Vagina (tissue), 2 donors: ENCODE measurements around the gene ADGRG7. TPM values are rescaled to one million over a fixed set of nuclear protein-coding genes. Genes with fewer than 3 reads are reported as not detected.
"Not testable (repeated sequence)": the region's sequence is repeated elsewhere in the genome, so short reads cannot be mapped to it uniquely, and the experiment has no call there.

Experiments used
- DNase-seq, 2 donors: peaks; one replicate each; pipeline ENCODE4 v3.0.0-alpha.2; 2017; ENCODE audit errors: extremely low spot score in 2 of 2
- H3K27ac ChIP-seq: fragments of 200-600 bp; sonication (generic); one replicate; pipeline ENCODE4 v1.5.1; 2019
- H3K27me3 ChIP-seq: fragments of 200-600 bp; sonication (generic); one replicate; pipeline ENCODE4 v1.5.1; 2019
- H3K36me3 ChIP-seq, 2 donors: fragments of 200-600 bp; sonication (generic); one replicate each; pipeline ENCODE4 v1.5.1; 2017 to 2019
- H3K4me1 ChIP-seq: fragments of 200-600 bp; sonication (generic); one replicate; pipeline ENCODE4 v1.5.1; 2019
- H3K4me3 ChIP-seq, 2 donors: fragments of 200-600 bp; sonication (generic); 1 replicate in 1 of 2; 2 replicates in 1 of 2; pipeline ENCODE4 v1.5.1; 2016 to 2019
- H3K9me3 ChIP-seq: fragments of 200-600 bp; sonication (generic); one replicate; pipeline ENCODE4 v1.5.1; 2019
- POLR2A ChIP-seq, 2 donors: fragments of 450-650 bp; IDR thresholded peaks; one replicate each; pipeline ENCODE4 v1.6.1; 2017; ENCODE audit warnings: antibody characterized with exemption in 2 of 2, mild to moderate bottlenecking in 2 of 2, moderate library complexity in 2 of 2
- POLR2AphosphoS5 ChIP-seq, 2 donors: sonication (generic); formaldehyde crosslinking; IDR thresholded peaks; one replicate each; pipeline ENCODE4 v1.9.0; 2017; ENCODE audit warnings: antibody characterized with exemption in 2 of 2, mild to moderate bottlenecking in 2 of 2, low read depth in 1 of 2; ENCODE audit not compliant: insufficient read depth in 1 of 2
- intact Hi-C: fragments of 100-400 bp; cut with DNase I; formaldehyde crosslinking; loops from one replicate; pipeline ENCODE4 v1.15.1; 2023
- total RNA-seq: library from RNA; depleted of rRNA; stranded (reverse); fragments of >200 nt; gene quantifications from one replicate; pipeline ENCODE4 v1.2.3, GENCODE V29; 2016
- TF ChIP-seq, protein P1 (sequence below), 3 experiments: fragments of 450-650 bp in 2 of 3; fragments of 200-600 bp in 1 of 3; sonication (generic) in 1 of 3; IDR thresholded peaks; one replicate each; pipeline ENCODE4 v1.5.1; 2017 to 2019; ENCODE audit warnings: antibody characterized with exemption in 3 of 3, mild to moderate bottlenecking in 2 of 3, moderate library complexity in 2 of 3

The ADGRG7 gene
- total RNA-seq, 1 donor from 2014 or later = not detected

DNA sequence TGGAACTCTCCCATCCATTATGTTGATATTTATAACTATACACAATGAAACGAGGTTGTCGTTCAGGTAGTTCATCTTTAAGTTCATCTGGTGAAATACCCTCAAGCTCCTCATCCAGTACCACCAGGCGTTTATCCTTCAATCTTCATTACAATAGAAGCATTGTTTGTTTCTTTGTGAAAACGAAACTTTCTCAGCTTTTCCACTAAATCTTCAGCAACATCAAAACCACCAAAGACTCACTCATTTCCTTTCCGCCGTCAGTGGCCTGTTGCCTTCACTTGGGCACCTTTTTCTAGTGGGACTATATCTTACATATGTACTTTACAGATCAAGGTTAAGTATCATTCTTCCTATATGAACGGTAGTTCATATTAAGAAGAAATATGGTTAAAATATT is 55.8 kb downstream of the ADGRG7 start:
- Histone ChIP-seq H3K36me3 (no peaks in the 10 kb centered on the region), H3K9me3 (no peaks in the 10 kb centered on the region), H3K4me3 (no peak overlapping the region), H3K27me3 (no peaks in the 10 kb centered on the region), H3K27ac (no peak overlapping the region), H3K4me1 (no peaks in the 10 kb centered on the region)
- TF ChIP-seq, protein P1, sequence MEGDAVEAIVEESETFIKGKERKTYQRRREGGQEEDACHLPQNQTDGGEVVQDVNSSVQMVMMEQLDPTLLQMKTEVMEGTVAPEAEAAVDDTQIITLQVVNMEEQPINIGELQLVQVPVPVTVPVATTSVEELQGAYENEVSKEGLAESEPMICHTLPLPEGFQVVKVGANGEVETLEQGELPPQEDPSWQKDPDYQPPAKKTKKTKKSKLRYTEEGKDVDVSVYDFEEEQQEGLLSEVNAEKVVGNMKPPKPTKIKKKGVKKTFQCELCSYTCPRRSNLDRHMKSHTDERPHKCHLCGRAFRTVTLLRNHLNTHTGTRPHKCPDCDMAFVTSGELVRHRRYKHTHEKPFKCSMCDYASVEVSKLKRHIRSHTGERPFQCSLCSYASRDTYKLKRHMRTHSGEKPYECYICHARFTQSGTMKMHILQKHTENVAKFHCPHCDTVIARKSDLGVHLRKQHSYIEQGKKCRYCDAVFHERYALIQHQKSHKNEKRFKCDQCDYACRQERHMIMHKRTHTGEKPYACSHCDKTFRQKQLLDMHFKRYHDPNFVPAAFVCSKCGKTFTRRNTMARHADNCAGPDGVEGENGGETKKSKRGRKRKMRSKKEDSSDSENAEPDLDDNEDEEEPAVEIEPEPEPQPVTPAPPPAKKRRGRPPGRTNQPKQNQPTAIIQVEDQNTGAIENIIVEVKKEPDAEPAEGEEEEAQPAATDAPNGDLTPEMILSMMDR (IDR thresholded peaks at IDR 0.05) = no peak
- TF ChIP-seq POLR2AphosphoS5 (IDR thresholded peaks at IDR 0.05; ENCODE audit: insufficient read depth in 1 of 2, low read depth in 1 of 2) (no peak), POLR2A (IDR thresholded peaks at IDR 0.05) (no peak)
- intact Hi-C loops = no loop called here
- no peak for DNase-seq

DNA sequence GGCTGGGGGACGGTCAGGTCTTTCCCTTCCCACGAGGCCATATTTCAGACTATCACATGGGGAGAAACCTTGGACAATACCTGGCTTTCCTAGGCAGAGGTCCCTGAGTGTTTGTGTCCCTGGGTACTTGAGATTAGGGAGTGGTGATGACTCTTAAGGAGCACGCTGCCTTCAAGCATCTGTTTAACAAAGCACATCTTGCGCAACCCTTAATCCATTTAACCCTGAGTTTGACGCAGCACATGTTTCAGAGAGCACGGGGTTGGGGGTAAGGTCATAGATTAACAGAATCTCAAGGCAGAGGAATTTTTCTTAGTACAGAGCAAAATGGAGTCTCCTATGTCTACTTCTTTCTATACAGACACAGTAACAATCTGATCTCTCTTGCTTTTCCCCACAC is 57.3 kb downstream of the ADGRG7 start:
- H3K27me3 ChIP-seq, H3K36me3 ChIP-seq, intact Hi-C loops, H3K27ac ChIP-seq, DNase-seq, H3K9me3 ChIP-seq, H3K4me3 ChIP-seq, H3K4me1 ChIP-seq: not testable (repeated sequence)

DNA sequence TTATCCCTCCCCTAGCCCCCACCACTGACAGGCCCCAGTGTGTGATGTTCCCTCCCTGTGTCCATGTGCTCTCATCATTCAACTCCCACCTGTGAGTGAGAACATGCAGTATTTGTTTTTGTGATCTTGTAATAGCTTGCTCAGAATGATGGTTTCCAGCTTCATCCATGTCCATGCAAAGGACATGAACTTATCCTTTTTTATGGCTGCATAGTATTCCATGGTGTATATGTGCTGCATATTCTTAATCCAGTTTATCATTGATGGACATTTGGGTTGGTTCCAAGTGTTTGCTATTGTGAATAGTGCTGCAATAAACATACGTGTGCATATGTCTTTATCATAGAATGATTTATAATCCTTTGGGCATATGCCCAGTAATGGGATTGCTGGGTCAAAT is 57.9 kb downstream of the ADGRG7 start:
- H3K27me3 ChIP-seq, H3K4me1 ChIP-seq, DNase-seq, H3K36me3 ChIP-seq, H3K4me3 ChIP-seq, H3K9me3 ChIP-seq, H3K27ac ChIP-seq, intact Hi-C loops: not testable (repeated sequence)

DNA sequence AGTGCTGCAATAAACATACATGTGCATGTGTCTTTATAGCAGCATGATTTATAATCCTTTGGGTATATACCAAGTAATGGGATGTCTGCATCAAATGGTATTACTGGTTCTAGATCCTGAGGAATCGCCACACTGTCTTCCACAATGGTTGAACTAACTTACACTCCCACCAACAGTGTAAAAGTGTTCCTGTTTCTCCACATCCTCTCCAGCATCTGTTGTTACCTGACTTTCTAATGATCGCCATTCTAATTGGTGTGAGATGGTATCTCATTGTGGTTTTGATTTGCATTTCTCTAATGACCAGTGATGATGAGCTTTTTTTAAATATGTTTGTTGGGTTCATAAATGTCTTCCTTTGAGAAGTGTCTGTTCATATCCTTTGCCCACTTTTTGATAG is 61.6 kb downstream of the ADGRG7 start:
- intact Hi-C loops, H3K27ac ChIP-seq, H3K9me3 ChIP-seq, H3K36me3 ChIP-seq, H3K27me3 ChIP-seq, DNase-seq, H3K4me1 ChIP-seq, H3K4me3 ChIP-seq: not testable (repeated sequence)

DNA sequence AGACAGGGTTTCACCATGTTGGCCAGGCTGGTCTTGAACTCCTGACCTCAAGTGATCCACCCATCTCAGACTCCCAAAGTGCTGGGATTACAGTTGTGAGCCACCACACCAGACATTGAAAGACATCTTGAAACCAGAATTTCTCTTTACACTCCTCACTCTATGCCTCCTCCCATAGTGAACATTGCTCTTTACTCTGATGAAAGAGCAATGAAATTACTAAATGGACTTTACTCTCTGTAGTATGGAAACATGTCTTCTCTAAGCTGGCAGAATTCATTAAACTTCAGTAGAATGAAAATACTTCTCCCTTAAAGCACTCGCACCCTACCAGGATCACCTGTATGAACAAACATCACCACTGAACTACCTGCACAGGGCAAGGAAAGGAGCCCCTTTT is 72.1 kb downstream of the ADGRG7 start:
- no peak overlapping the region for H3K27ac ChIP-seq
- intact Hi-C loops = no loop called here
- TF ChIP-seq POLR2A (IDR thresholded peaks at IDR 0.05) (no peak), POLR2AphosphoS5 (IDR thresholded peaks at IDR 0.05; ENCODE audit: insufficient read depth in 1 of 2, low read depth in 1 of 2) (no peak)
- TF ChIP-seq, protein P1 (IDR thresholded peaks at IDR 0.05) = no peak
- DNase-seq = no peak
- no peak overlapping the region for H3K4me3 ChIP-seq
- H3K27me3 ChIP-seq = no peaks in the 10 kb centered on the region
- no peaks in the 10 kb centered on the region for H3K9me3 ChIP-seq
- no peaks in the 10 kb centered on the region for H3K4me1 ChIP-seq
- H3K36me3 ChIP-seq = no peaks in the 10 kb centered on the region

DNA sequence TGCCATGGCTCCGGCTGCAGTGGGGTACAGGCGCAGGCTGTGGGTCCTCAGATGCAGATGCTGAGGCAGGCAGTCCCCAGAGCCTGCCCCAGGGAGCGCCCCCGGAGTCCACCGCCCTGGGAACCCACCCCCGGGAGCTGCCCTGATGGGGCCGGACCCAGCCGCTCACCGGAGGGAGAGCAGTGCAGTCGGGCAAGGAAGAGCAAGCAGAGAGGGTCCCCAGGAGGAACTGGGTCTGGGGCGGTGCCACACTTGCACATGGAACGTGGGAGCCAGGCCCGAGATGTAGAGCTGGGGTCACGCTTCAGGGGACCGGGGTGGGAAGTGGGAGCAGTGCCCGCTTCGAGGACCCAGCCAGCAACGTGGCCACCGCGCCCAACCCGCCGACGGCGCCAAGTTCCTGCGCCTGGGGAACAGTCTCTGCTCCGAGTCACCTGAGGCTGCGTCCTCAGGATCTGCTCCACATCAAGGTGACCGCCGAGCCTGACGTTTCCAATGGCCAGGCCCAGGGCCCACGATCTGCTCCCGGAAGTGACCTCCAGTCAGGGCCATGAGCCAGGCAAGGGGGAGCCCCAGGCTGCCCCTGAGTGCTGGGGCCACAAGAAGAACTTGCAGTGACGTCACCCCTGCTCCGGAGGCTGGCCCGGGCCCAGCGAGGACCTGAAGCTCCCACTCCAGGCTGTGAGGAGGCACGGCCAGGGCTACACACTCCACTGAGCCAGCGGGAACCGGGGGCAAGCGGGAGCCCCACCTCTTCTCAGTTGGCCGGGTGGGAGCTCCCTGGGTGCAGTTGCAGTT is 72.9 kb downstream of the ADGRG7 start:
- no peaks in the 10 kb centered on the region for H3K4me1 ChIP-seq
- H3K9me3 ChIP-seq = no peaks in the 10 kb centered on the region
- H3K27me3 ChIP-seq = no peaks in the 10 kb centered on the region
- no peak for DNase-seq
- no peak for TF ChIP-seq POLR2A (IDR thresholded peaks at IDR 0.05)
- no peak for TF ChIP-seq POLR2AphosphoS5 (IDR thresholded peaks at IDR 0.05; ENCODE audit: insufficient read depth in 1 of 2, low read depth in 1 of 2)
- TF ChIP-seq, protein P1 (IDR thresholded peaks at IDR 0.05) = no peak
- no peak overlapping the region for H3K27ac ChIP-seq
- intact Hi-C loops = no loop called here
- no peaks in the 10 kb centered on the region for H3K36me3 ChIP-seq
- no peak overlapping the region for H3K4me3 ChIP-seq
